D721Med (cell line): ENCODE measurements around the gene NBL1.
"Not testable (repeated sequence)": the region's sequence is repeated elsewhere in the genome, so short reads cannot be mapped to it uniquely, and the experiment has no call there.

ENCODE experiments used
- DNase-seq: peaks from one replicate; pipeline ENCODE4 v3.0.0; 2011; ENCODE audit warnings: low spot score; ENCODE audit not compliant: insufficient read length
- FAIRE-seq: peaks from 2 replicates; lab custom pipeline; 2011; peaks lifted over from hg19 to GRCh38; lab: Jason Lieb, UNC
- CTCF ChIP-seq: IDR thresholded peaks from 2 replicates; pipeline ENCODE4 v1.5.1; 2012; ENCODE audit warnings: mild to moderate bottlenecking, control low read depth; ENCODE audit not compliant: insufficient read depth; ENCODE audit errors: missing control alignments

Gene NBL1

DNA sequence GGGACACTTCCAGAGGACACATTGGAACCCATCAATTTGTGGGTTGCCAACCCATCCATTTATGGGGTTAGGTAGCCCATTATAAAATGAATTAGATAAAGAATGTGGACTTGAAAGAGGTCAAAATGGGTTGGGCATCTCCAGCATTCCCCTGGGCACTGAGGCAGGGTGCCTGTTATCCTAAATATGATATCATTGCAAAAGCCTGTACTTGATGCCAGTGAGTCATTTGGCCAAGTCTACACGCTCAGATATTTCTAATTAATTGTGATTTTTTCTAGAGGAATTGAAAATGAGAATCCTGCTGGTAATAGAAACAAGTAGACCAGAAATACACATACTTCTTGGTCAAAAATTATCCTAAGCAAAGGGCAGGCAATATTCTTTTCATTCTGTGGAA is 21.9 kb upstream of the NBL1 start:
- DNase-seq (no peak), FAIRE-seq (no peak)
- no peak for TF ChIP-seq CTCF

DNA sequence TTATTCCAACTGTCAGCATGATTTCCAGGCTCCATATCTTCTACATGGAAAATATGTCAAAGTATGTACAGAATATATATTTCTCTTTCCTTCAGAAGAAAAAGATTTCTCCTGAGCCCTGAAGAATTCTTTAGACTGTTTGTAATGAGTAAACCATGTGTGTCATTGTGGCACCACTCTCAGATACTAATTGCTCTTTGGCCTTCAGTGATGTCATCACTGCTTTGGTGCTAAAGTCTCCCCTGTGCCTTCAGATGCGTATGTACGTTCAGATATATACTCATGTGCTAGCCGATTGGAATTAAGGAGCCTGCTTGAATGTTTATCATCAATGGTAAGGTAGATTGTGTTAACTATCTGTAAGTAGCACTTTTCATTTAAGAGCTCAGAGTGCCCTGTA is 20.6 kb upstream of the NBL1 start:
- FAIRE-seq (no peak), DNase-seq (no peak)
- TF ChIP-seq CTCF: no peak

DNA sequence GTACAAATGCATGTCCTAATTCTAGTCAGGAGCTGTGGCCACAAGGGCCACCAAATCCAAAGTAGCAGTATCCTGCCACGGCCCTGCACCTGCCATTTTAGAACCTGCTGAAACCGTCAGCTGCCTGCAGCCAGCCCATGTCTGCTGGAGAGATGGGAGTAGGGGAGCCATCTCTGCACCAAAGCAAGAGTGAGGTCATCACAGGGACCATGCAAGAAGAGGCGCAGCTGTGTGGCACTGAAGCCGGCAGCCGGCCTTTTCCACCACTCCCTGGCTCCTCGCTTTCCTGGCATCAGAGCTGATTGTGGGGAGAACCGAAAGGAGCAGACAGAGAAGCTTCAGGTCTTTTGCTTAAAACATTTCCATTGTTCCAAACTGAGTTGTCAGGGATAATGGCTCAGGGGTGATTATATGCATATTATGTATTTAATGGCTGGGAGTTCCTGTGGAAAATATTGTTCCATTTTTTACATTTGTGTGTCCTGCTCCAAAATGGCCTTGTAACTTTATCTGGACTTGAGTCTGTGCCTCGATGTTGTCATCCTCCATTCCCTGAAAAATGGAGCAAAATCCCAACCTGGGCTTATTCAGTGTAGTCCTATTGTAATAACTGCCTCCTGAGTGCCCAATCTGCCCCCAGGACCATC is 18.7 kb upstream of the NBL1 start:
- no peak for DNase-seq
- TF ChIP-seq CTCF: no peak
- FAIRE-seq: no peak

DNA sequence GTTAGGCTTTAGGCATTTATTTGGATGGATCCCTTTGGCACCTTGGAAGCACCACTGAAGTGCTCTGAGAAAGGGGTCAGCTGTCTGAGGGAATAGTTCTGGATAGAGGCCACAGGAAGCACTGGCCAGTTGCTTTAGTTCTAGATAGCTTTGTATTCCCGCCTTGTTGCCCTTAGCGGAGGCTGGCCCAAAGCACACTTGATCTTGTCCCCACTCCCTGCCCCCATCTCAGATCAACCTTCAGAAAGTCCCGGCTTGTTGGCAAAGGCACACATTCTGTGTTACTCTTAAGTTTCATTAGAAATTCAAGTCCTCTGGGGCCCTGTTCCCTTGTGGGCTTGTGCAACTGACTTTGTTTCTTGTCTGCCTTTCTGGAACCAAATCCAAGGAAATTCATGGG is 15.2 kb upstream of the NBL1 start:
- FAIRE-seq (no peak), DNase-seq (no peak)
- TF ChIP-seq CTCF: no peak

GRCh38 chr1:19629357-19629756 is 14.8 kb upstream of the NBL1 start:
- DNase-seq (no peak), FAIRE-seq (no peak)
- TF ChIP-seq CTCF: no peak

DNA sequence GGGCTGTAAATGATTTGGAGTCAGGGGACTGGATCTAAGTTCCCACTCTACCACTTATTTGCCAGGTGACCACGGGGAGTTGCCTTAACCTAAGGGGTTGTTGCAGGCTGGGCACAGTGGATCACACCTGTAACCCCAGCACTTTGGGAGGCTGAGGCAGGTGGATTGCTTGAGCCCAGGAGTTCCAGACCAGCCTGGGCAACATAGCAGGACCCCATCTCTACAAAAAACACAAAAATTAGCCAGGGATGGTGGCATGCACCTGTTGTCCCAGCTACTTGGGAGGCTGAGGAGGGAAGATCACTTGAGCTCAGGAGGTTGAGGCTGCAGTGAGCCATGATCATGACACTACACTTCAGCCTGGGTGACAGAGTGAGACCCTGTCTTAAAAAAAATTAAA is 13.9 kb upstream of the NBL1 start:
- not testable (repeated sequence) for FAIRE-seq, DNase-seq

- DNase-seq (no peak), FAIRE-seq (no peak)
- TF ChIP-seq CTCF: no peak
Measured at GRCh38 chr1:19630720-19631395, 13.3 kb upstream of the NBL1 start.
